Skeletal muscle satellite cell (primary cell): ENCODE results near the gene MLLT6. TPM values are rescaled to one million over a fixed set of nuclear protein-coding genes. Genes with fewer than 3 reads are reported as not detected.

Experiments
- H3K27me3 ChIP-seq: 2 replicates; pipeline ENCODE4 v1.7.0; 2013; ENCODE audit warnings: low read length; ENCODE audit not compliant: control insufficient read depth, insufficient read depth
- H3K36me3 ChIP-seq: 2 replicates; pipeline ENCODE4 v1.7.0; 2013; ENCODE audit warnings: mild to moderate bottlenecking, control low read depth, low read length; ENCODE audit not compliant: insufficient read depth
- H3K4me1 ChIP-seq: 2 replicates; pipeline ENCODE4 v1.7.0; 2013; ENCODE audit warnings: low read length; ENCODE audit not compliant: control insufficient read depth, insufficient read depth
- H3K4me2 ChIP-seq: 2 replicates; pipeline ENCODE4 v1.7.0; 2013; ENCODE audit warnings: mild to moderate bottlenecking, low read length
- H3K4me3 ChIP-seq: 2 replicates; pipeline ENCODE4 v1.7.0; 2013; ENCODE audit warnings: low read length
- H3K9ac ChIP-seq: 2 replicates; pipeline ENCODE4 v1.7.0; 2013; ENCODE audit warnings: mild to moderate bottlenecking, low read depth, low read length, moderate library complexity
- H3K9me3 ChIP-seq: replicated peaks from 2 replicates; pipeline ENCODE4 v1.7.0; 2013; ENCODE audit warnings: mild to moderate bottlenecking, control low read depth, low read length
- total RNA-seq: library from RNA; depleted of rRNA; stranded (reverse); fragments of >200 nt; gene quantifications from 2 replicates; pipeline ENCODE4 v1.2.3, GENCODE V29; 2012; rRNA removed

Gene MLLT6
- 14.7 and 17.5 TPM in 2 replicates for total RNA-seq

DNA sequence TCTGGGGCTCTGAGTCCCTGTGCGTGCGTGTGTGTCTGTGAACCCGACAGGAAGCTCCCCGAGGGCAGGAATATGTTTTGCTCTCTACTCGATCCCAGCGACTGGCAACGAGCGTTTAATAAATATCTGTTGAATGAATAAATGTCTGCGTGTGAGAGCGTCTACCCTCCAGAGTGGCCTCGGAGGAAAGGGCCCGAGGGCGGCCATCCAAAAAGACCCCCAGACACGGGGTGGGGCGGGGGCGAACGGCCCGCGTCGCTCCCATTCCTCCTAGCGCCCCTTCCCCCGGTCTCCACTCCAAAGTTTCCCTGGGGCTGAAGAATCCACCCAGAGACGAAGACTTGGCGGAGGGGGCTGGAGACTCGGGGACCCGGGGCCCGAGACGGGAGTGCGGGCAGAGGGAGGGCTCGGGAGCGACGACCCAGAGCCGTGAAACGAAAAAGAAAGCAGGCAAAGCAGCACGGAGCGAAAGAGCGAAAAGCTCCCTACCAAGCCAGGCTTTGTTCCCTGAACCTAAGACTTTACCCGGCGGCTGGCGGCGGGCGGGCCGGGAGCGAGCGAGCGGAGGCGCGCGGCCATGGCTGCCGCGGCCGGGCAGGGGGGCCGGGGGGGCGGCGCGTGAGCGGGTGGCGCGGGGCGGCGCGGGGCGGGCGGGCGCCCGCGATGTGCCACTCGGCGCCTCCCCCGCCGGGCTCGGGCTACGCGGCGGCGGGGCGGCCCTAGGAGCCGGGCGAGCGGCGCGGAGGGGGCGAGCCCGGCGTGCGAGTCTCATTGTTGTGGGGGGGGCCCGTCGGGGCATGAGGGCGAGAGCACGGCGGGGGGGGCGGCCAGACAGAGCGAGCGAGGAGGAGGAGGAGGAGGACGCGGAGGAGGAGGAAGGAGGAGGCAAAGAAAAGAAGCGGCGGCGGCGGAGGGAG lies at the start of gene MLLT6:
TSS of gene MLLT6 (plus strand) at position 668 of the 917 bp plus-strand sequence. CDS start 360 bp downstream, outside the sequence.
- H3K9me3 ChIP-seq, result no peaks in the 10 kb centered on the region
- H3K4me2 ChIP-seq, result peak within 1 kb of the TSS; percentile 95
- H3K4me1 ChIP-seq, result peaks cover 39% of the 10 kb centered on the region
- H3K36me3 ChIP-seq, result peaks cover 11% of the 10 kb centered on the region
- H3K27me3 ChIP-seq, result no peaks in the 10 kb centered on the region
- peak within 1 kb of the TSS; percentile 74 for H3K4me3 ChIP-seq
- H3K9ac ChIP-seq, result peak within 1 kb of the TSS; percentile 86

GRCh38 chr17:38656959-38657823 lies 47.9 kb upstream of the MLLT6 start:
- Histone ChIP-seq H3K36me3 (no peaks in the 10 kb centered on the region), H3K4me3 (no peak overlapping the region), H3K4me2 (no peak overlapping the region), H3K27me3 (peaks cover 64% of the 10 kb centered on the region), H3K9me3 (no peaks in the 10 kb centered on the region), H3K4me1 (no peaks in the 10 kb centered on the region), H3K9ac (no peak overlapping the region)

GRCh38 chr17:38657824-38658740 lies 47.0 kb upstream of the MLLT6 start:
- no peak overlapping the region for H3K4me2 ChIP-seq
- H3K27me3 ChIP-seq, result peaks cover 63% of the 10 kb centered on the region
- no peaks in the 10 kb centered on the region for H3K4me1 ChIP-seq
- no peaks in the 10 kb centered on the region for H3K9me3 ChIP-seq
- no peak overlapping the region for H3K4me3 ChIP-seq
- no peak overlapping the region for H3K9ac ChIP-seq
- H3K36me3 ChIP-seq, result no peaks in the 10 kb centered on the region

GRCh38 chr17:38658741-38659345 lies 46.2 kb upstream of the MLLT6 start:
- Histone ChIP-seq H3K27me3 (peaks cover 56% of the 10 kb centered on the region), H3K4me1 (no peaks in the 10 kb centered on the region), H3K9ac (no peak overlapping the region), H3K4me3 (no peak overlapping the region), H3K4me2 (no peak overlapping the region), H3K36me3 (no peaks in the 10 kb centered on the region), H3K9me3 (no peaks in the 10 kb centered on the region)

DNA sequence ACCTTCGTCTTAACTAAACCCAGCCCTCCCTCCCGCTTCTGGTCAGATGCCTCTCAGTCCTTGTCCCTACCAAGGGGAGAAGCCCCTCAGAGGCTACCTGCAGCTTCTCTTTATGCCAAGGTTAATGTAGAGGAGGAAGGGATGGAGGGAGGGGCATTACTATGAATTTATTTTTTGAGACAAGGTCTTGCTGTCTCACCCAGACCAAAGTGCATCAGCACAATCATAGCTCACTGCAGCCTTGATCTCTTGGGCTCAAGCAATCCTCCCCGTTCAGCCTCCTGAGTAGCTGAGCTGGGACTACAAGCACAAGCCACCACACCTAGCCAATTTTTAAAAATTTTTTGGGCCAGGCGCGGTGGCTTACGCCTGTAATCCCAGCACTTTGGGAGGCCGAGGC lies 45.7 kb upstream of the MLLT6 start:
- Histone ChIP-seq H3K27me3 (peaks cover 50% of the 10 kb centered on the region), H3K4me2 (no peak overlapping the region), H3K36me3 (no peaks in the 10 kb centered on the region), H3K4me1 (no peaks in the 10 kb centered on the region), H3K4me3 (no peak overlapping the region), H3K9me3 (no peaks in the 10 kb centered on the region), H3K9ac (no peak overlapping the region)

DNA sequence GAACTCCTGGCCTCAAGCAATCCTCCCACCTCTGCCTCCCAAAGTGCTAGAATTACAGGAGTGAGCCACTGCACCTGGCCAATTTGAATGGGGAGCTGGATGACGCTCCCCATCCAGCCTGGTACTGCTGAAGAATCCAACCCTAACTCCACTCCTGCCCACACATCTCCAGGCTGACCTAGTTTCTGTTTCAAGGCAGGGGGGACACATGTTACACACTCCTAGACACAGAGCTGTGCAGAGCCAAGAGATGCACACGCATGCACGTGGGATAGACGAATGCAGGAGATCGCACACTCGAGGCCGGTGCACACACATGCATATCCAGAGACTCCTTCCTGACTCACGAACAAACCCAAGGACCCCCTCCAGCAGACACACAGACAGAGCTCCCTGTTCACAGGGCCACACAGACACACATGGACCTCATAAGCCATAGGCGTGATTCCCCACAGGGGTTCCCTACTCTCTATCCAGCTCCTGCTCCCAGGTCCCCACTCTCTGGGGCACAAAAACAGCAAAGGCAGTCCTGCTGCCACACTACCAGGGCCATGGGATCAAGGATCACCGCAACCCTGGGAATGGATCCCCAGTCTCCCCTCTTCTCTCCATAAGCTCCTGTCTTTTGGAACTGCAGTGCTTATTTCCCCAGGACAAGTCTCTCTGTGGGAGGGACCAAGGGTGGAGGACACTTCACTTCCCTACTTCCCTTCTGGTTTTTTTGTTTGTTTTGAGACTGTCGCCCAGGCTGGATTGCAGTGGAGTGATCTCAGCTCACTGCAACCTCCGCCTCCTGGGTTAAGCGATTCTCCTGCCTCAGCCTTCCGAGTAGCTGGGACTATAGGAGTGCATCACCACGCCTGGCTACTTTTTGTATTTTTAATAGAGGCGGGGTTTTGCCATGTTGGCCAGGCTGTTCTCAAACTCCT lies 44.7 kb upstream of the MLLT6 start:
- no peak overlapping the region for H3K4me2 ChIP-seq
- no peak overlapping the region for H3K4me3 ChIP-seq
- no peaks in the 10 kb centered on the region for H3K36me3 ChIP-seq
- H3K27me3 ChIP-seq, result peaks cover 42% of the 10 kb centered on the region
- H3K4me1 ChIP-seq, result no peaks in the 10 kb centered on the region
- no peaks in the 10 kb centered on the region for H3K9me3 ChIP-seq
- no peak overlapping the region for H3K9ac ChIP-seq

- Histone ChIP-seq H3K9ac (no peak overlapping the region), H3K9me3 (no peaks in the 10 kb centered on the region), H3K36me3 (no peaks in the 10 kb centered on the region), H3K27me3 (peaks cover 27% of the 10 kb centered on the region), H3K4me2 (no peak overlapping the region), H3K4me3 (no peak overlapping the region), H3K4me1 (no peaks in the 10 kb centered on the region)
Observed at GRCh38 chr17:38663125-38663751, 41.8 kb upstream of the MLLT6 start.

DNA sequence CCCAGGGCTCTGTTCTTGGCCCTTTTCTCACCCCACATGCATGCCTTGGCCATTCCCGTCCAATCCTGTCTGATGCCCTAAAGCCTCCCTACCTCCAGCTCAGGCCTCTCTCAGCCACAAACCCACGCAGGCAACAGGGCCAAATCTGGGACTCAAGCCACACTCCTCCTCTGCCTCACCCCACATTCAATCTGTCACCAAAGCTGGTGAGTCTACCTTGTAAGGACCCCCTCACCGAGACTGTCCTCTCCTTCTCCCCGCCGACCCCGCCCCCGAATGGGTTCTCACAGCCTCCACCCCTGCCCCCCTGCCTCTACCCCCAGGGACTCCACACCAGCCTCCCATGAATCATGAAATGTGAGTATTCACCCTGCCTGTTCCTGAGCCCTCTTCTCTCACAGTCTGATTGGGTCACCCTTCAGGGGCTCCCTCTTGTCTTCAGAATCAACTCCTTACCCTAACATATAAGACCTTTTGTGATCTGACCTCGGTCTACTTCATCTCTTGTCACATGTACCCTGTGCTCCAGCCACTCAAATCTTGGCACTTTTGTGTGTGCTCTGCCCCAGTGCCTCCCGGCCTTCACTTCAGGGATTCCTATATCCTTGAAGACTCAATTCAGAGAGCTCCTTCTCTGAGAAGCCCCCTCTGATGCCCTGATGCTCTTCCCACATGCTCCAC lies 41.0 kb upstream of the MLLT6 start:
- Histone ChIP-seq H3K9me3 (no peaks in the 10 kb centered on the region), H3K4me1 (no peaks in the 10 kb centered on the region), H3K4me3 (no peak overlapping the region), H3K27me3 (peaks cover 27% of the 10 kb centered on the region), H3K36me3 (no peaks in the 10 kb centered on the region), H3K9ac (no peak overlapping the region), H3K4me2 (no peak overlapping the region)

- H3K27me3 ChIP-seq, result peaks cover 37% of the 10 kb centered on the region
- no peaks in the 10 kb centered on the region for H3K36me3 ChIP-seq
- H3K4me3 ChIP-seq, result no peak overlapping the region
- no peak overlapping the region for H3K9ac ChIP-seq
- no peaks in the 10 kb centered on the region for H3K9me3 ChIP-seq
- H3K4me2 ChIP-seq, result no peak overlapping the region
- no peaks in the 10 kb centered on the region for H3K4me1 ChIP-seq
Observed at GRCh38 chr17:38667099-38667786, 37.8 kb upstream of the MLLT6 start.
